Esophagus mucosa (tissue), 1 donor: ENCODE measurements around the gene SRRD. TPM values are rescaled to one million over a fixed set of nuclear protein-coding genes. Genes with fewer than 3 reads are reported as not detected.
"Not testable (repeated sequence)": the region's sequence is repeated elsewhere in the genome, so short reads cannot be mapped to it uniquely, and the experiment has no call there.

Source experiments
- ATAC-seq: fragments of 200-7000 bp; cut with Tn5 transposase; one replicate; pipeline ENCODE4 v1.9.1; 2020
- total RNA-seq: library from RNA; stranded (reverse); gene quantifications from one replicate; pipeline ENCODE4 v1.2.4, GENCODE V29; 2023
- donor health status: DM: yes; HTN: yes; CAD: no.

SRRD gene, protein sequence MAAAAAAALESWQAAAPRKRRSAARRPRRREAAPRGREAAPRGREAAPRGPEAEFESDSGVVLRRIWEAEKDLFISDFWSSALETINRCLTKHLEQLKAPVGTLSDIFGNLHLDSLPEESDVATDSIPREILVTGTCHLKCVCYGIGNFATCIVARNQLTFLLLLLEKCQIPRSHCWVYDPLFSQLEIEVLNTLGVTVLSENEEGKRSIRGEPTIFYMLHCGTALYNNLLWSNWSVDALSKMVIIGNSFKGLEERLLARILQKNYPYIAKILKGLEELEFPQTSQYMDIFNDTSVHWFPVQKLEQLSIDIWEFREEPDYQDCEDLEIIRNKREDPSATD
- total RNA-seq = 21.0 TPM

DNA sequence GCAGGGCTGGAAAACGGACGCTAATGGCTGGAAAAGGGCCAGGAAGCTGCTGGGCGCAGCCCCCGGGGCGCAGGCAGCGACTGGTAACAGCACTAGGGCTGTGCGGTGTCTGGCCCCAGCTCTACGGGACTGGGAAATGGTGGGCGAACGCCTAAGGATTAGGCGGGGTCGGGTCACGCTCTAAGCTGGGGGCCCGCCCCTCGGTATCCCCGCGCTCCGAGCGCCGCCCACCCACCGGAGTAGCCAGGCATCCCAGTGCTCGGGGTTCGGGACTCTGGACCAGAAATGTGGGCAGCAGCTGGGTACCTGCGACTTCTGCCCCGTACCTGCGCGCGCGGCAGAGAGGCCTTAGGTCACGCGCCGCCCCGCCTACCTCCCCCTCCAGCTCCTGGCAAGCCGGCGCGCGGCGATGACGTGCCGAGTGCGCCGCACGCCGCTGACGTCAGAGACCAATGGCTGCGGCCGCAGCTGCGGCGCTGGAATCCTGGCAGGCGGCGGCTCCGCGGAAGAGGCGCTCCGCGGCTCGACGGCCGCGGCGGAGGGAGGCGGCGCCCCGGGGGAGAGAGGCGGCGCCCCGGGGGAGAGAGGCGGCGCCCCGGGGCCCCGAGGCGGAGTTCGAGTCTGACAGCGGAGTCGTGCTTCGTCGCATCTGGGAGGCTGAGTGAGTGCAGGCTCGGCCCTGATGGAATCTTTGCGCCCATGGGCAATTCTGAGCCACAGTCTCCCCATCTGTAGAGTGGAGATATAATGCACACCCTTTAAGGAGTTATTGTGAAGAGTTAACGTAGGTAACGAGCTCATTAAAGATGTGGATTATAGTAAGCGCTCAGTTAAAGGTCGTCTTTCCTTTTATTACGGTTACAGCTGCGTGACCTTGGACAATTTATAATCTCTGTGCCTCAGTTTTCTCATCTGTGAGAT, at the start of gene SRRD, which contains the start of gene HPS4:
Gene SRRD (plus strand): TSS at position 439 of the 921 bp plus-strand sequence. CDS start 14 bp downstream, at position 453.
Gene HPS4 (minus strand): TSS at position 345 of the 921 bp plus-strand sequence. CDS start 2,021 bp downstream, outside the sequence.
- ATAC-seq = peak; percentile 89

DNA sequence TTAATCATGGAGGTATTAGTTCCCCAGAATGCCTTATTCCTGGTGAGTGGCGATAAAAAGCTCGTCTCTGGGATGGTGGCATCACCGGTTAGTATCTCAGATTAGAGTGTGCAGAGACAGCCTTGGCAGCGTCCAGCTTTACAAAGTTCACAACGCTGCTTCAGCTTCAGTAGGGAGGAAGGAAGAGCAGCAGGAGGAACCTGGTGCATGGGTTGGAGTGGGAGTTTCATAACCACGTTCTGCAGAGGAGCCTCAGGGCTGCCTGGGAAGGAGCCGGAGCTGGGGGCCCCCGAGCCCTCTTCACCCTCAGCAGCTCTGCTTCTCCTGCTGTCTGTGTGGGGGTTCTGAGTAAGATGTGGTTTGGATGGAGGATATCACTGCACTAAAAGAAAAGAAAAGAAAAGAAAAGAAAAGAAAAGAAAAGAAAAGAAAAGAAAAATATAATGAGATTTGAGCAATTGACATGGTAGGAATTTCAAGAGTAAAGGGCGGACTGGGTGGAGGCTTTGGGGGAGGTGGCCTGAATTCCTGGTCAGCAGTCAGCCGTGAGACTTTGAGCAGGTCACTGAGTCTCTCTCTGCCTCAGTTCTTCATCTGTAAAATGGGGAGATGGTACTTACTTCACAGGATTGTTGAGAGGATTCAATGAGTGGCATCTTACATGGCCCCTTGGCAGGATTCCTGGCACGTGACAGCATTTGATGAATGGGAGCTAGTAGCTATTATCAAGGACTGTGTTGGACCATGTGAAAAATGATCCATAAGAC, 48.2 kb upstream of the SRRD start:
- ATAC-seq = no peak

DNA sequence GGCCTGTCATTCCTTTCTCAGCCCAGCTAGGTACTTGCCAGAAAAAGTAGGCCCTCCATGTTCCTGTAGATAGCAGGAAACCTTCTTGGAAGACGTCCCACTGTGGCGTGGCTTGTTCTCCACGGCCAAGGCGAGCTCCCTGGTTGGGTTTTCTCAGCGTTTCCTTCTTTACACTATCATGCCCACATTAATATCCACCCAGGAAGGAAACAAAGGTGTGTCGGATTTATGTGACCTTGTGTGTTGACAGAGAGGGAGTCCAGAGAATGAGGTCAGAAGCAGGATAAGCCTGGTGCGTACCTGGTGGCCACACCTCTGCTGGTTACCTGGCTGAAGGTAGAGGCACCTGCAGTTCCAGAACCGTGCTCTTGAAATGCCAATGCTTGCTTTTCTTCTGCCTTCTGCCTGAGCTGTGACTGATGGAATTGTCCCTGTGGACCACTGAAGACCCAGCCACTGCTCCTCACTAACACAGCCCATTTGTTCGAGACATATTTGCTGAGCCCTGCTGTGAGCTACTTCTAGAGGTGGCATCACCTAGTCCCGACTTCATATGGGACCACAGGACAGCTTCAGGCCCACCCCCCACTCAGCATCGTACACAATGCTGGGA, 46.7 kb upstream of the SRRD start:
- peak; percentile 93 for ATAC-seq

DNA sequence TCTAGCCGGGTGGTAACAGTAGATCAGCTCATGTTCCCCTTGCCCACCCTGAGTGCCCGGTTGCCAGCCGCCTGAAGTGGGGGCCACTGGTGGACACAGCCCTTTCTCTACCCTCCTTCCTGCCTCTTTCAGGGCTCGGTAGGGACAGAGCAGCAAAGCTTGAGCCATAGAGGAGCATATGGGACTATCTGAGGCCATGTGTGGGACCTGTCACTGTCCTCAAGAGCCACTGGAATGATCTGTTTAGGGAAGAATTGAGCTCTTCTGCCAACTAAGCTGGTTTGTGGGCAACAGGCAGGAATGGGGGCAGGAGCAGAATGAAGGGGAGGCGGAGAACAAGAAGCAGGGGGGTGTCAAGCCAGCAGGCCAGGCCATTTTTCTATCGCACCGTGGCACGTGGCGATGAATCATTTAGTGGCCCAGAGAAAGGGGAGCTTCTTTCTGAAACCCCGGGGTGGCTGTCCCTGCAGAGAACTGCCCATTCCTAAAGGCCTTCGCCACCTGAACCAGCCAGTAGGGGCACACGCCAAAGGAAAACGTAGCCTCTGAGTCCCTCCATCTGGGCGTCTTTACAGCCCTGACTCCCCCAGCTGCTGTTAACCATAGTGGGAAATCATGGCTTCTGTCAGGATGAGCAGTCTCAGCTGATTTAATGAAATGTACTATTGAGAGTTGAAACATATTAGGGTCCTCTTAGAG, 45.8 kb upstream of the SRRD start:
- ATAC-seq = no peak

DNA sequence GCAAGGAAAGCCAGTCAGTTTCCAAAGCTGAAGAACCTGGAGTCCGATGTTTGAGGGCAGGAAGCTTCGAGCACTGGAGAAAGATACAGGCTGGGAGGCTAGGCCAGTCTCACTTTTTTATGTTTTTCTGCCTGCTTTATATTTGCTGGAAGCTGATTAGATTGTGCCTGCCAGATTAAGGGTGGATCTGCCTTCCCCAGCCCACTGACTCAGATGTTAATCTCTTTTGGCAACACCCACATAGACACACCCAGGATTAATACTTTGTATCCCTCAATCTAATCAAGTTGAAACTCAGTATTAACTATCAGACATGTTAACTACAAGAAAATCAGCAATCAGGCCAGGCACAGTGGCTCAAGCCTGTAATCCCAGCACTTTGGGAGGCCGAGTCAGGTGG, 44.9 kb upstream of the SRRD start:
- not testable (repeated sequence) for ATAC-seq

DNA sequence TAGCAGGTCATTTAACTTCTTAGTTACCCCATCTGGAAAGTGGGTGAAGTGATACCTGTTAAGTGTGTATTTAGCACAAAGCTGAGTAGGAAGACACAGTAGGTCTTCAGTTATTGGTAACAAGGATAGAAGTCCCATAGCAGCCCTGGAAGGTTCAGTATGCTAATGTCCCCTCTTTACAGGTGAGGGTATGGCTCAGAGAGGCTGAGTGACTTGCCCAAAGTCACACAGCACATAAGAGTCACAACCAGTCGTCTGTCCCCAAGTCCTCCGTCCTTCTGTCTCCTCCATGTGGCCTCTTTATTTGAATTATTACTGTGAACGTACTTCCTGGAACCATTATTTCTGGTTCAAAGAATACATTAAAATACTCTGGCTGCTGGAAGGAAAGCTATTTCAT, 44.1 kb upstream of the SRRD start:
- no peak for ATAC-seq

DNA sequence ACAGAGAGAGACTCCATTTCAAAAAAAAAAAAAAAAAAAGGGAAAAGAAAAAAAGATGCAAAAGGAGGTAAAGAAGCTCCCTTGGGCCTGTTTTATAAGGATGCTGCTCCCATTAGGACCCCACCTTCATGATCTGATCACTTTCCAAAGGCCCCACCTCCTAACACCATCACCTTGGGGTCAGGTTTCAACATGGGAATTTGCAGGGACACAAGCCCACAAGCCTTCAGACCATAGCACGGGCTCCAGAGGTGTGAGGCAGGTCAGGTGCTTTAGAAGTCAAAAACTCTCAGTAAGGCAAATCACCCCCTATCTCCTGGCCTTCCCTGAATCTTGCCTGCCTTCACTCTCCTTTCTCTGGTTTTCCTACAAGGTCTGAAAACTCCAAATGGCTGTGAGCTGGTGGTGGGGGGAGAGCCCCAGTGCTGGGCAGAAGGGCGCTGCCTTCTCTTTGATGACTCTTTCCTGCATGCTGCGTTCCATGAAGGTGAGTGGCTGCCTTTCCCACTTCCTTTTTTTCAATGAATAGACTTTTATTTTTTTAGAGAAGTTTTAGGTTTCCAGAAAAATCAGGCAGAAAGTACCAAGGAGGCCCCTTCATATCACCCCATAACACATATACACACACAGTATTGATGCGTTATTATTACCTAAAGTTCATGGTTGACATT, 41.5 kb upstream of the SRRD start:
- ATAC-seq = no peak

DNA sequence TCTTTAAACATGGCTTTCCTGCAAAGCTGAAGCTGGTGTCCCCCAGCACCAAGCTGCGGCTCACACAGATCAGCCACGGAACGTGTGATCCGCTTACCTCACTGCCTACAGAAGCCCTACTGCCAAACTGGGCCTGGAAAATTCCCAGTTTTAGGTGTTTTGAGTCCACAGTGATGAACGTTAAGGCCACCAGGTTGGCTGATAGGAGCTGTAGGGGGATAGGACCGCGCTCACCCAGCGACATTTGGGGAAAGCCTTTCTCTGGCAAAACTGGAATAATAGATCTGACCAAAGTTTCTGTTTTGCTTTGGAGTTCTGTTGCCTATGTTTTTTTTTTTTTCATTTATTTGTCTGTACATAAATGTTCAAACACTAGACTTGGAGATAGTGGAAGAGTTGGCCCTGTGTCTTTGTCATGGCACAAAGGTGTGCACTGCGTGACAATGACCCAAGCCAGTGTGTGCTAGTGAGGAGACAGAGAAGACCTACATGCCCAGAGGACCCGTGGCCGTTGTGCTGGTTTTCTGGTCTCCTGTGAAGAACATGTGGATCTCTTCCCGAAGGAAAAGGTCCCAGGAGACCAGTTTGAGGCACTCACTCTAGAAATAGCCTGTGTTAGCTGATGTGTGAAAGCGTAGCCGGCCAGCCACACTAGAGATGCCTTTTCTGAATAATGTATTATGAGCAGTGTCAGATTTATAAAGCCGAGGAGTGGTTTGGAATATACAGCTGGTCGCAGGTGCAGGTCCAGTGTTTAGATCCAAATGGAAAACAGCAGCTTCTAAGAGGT, 39.6 kb upstream of the SRRD start:
- no peak for ATAC-seq

DNA sequence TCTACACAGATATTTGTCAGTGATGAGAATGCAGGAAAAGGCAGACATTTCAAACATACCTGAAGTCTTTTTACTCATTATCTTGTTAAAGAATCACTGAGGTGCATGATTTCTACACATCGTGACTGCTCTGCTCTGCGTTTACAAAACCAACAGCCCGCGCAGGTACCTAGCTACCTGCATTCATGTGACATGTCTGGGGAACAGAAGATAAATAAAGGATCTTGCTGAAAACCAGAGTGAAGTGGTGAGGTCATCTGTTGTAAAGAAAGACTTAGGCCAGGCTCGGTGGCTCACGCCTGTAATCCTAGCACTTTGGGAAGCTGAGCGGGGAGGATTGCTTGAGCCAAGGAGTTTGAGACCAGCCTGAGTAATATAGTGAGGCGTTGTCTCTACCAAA, 38.9 kb upstream of the SRRD start:
- ATAC-seq = no peak

DNA sequence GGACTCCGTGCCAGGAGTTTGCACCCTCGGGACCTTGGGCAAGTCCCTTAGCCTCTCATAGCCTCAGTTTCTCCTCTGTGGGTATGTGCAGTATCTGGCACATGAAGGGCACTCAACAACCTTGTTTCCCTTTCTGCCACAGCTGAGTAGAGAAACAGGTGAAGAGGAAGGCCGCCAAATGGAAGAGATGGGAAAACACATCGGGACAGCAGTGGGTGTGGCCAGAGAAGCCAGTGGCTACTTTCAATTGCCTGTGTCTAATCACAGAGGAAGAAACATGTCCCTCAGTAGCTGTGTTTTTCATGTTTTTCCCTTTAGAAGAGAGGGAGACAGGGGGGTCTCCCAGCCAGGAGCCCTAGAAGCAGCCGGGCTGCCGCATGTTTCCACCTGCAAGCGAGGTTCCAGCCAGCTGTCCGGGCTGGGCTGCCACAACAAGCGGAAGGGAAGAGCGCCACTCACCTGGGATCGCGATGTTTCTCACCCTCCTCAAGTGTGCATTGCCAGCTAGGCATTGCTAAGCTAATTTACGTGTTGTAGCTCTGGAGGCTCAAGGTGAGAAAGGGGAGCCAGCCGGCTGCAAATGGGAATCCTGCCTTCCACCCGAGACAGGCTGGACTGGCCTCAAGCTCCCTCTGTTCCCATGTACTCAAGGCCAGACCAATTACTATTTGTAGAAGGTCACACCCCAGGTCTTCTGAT, 38.0 kb upstream of the SRRD start:
- ATAC-seq = no peak

DNA sequence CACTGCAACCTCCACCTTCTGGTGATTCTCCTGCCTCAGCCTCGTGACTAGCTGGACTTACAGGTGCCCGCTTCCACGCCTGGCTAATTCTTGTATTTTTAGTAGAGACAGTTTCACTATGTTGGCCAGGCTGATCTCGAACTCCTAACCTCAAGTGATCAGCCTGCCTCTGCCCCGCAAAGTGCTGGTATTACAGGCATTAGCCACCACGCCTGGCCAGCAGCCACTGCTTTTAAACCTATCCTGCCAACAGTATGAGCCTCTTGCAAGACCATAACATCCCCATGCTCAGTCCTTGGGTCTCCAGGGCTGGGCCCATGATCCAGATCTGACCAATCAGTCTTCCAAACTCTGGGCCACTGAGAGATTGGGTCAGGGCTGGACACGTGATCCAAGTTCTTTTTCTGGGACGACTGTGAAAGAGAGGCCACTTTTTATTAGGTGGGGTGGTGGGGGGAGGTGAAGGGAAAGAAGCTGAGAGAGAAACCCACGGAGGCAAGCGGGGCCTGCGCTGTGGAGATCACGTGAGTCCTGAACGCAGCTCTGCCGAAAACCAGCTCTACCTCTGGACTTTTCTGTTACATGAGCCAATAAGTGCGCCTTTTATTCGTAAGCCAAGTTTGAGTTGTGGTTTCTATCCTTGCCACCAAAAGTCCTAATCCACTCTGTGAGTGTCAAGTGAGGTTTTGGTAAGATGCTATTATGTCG, 36.7 kb upstream of the SRRD start:
- ATAC-seq = no peak

DNA sequence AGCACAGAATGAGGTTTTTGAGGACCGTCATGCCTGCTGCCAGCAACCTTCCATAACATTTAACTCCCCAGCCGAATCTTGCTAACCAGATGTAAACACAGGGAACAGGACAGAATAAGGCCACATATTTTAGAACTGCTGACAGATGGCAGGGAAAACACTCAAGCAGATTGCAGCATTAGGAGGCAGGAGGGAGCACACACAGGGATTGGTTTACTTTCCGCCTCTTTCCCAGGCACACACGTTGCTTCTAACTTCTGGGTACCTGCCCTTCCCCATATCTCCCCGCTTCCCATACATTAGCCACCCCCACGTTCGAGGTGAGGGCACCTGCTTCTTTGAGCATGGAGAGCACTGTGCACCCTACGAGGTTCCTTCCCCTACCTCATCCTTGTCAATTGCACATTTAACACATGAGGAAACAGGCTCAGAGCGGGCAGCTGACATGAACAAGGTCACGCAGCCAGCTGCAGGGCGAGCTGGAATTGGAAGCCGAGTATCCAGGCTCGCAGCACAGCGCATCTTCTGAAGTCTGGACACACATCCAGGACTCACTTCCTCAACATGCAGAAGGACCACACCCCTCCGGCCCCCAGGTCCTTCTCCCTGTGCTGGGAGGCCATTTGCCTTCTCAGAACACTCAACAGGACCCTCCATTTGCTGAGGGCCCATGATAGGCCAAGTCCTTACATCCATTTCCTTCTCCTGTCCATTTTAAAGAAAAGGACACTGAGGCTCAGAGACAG, 35.9 kb upstream of the SRRD start:
- ATAC-seq = no peak

DNA sequence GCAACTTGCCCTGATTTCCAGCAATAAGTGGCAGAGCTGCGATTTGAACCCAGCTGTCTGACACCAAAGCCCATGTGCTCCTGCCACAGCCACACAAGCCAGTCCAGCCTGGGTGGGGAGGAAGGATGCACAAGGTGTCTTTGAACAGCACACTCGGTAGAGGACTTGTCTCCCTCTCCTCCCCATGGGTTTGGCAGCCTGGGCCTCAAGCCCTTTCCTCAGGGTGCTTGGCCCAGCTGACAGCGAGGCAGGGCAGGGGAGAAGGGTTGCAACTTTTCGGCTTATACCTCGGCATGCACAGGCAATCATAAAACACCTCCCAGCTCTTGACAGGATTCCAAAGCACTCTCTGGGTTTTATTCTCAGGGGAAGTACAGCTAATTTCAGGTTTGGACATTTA, 35.3 kb upstream of the SRRD start:
- no peak for ATAC-seq

DNA sequence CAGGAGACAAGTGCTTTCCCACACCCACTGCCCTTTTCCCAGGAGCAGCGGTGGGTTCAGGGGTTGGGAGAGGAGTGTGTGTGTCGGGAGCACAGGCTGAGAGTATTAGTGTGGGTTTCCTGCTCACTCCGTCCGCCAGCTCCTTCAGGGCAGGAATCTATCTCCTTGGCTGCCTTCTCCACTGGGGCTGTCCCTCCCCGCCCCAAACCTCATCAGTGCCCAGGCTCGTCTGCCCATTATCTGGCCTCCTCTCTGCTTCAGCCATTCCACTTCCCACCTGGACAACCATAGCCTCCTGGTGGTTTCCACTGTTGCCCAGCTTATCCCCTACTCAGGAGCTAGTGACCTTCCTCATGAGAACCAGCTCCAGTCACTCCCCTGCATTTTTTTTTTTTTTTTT, 34.7 kb upstream of the SRRD start:
- no peak for ATAC-seq

DNA sequence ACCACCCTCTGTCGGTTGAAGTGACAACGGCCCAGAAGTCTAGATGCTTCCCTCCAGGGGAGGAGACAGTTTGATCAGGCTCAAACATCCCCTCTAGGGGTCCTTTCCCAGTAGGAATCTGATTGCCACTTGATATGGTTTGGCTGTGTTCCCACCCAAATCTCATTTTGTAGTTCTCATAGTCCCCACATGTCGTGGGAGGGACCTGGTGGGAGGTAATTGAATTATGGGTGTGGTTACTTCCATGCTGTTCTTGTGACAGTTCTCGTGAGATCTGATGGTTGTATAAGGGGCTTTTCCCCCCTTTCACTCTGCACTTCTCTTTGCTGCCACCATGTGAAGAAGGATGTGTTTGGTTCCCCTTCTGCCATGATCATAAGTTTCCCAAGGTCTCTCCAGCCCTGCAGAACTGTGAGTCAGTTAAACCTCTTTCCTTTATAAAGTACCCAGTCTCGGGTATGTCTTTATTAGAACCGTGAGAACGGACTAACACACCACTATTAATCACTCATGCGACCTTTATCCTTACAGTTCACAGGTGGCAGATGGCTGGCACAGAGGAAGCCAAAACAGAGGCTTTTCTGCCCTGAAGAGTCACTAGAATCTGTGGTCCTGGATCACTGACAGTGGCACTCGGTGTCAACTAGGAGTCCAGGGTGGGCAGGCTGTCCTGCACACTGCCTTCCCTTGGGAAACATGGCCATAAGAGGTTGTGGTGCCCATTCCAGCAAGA, 33.1 kb upstream of the SRRD start:
- ATAC-seq = no peak

DNA sequence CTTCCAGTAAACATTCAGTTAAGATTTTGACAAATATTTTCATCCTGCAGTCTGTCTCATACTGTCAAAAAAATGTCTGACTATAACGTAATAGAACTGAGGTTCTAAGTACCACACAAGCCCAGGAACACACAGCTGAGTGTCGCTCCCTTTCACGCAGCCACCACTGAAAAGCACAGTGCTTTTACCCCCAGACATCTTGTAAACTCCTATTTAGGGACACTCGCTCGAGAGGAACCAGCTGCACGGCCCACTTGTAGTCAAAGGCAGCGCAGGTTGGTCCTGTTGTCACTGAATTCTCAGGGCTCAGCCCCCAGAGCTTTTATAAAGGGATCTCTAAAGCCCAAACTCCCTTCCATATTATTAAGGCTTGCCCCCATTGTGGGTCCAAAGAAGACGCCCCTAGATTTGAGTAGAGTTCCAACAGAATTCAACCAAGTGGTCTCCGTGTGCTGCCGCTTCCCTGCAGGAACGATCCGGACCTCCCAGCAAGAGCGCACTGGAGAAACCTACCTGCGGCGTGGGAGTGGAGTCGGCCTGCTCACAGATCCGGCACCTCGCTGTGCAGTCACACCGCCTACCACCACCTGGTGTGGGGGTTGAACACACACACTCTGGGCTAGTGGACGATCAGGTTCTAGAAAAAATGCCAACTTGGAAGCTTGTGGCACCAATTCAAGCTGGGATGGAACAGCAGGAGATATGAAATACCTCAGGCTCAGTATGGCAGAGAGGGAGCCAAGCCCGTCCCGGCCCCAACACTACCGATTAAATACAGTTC, 31.3 kb upstream of the SRRD start:
- no peak for ATAC-seq

DNA sequence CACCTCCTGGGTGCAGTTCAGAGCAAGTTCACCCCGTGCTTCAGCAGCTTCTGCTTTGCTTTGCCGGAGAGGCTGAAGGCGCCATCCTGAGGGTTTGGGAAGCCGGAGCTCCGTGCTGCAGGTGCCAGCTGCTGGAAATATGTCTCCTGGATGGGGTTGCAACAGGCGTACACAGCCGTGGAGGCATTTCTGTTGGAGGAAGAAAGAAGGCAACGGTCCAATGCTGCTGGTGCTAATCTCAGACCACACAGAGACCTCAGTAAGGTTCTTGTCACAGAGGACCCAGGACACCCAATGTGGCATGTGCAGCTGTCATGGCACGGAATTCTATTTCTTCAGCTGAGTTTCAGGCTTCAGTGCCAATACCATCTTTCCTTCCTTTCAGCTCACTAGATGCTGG, 30.5 kb upstream of the SRRD start:
- no peak for ATAC-seq
